GM13977 (cell line): ENCODE measurements around the gene TUFT1.

Experiments used
- DNase-seq: peaks from one replicate; pipeline ENCODE4 v3.0.0; 2012; ENCODE audit warnings: low spot score
- CTCF ChIP-seq: IDR thresholded peaks from 2 replicates; pipeline ENCODE4 v1.5.1; 2012; ENCODE audit warnings: mild to moderate bottlenecking, control low read depth; ENCODE audit not compliant: insufficient read depth; ENCODE audit errors: extremely low read depth, missing control alignments
- in situ Hi-C: fragments of 300-500 bp; cut with MboI; formaldehyde crosslinking; loops from one replicate; pipeline ENCODE4 v1.12.0; 2022; ENCODE audit warnings: low sequenced_read_pairs, low pct_unique_long_range_greater_than_20kb, mixed read lengths, inconsistent platforms; ENCODE audit not compliant: unreplicated experiment

The TUFT1 gene

GRCh38 chr1:151568626-151569088 is 28.5 kb downstream of the TUFT1 start:
- DNase-seq, result no peak
- in situ Hi-C loops, result no loop called here
- no peak for TF ChIP-seq CTCF

GRCh38 chr1:151570819-151571218 is 30.7 kb downstream of the TUFT1 start:
- TF ChIP-seq CTCF, result no peak
- no peak for DNase-seq
- in situ Hi-C loops, result no loop called here

GRCh38 chr1:151574575-151575529 is 34.7 kb downstream of the TUFT1 start:
- no peak for DNase-seq
- in situ Hi-C loops, result no loop called here
- no peak for TF ChIP-seq CTCF

- no peak for DNase-seq
- TF ChIP-seq CTCF, result no peak
- in situ Hi-C loops, result no loop called here
Observed at GRCh38 chr1:151577173-151577572, 37.1 kb downstream of the TUFT1 start.

- TF ChIP-seq CTCF, result no peak
- no peak for DNase-seq
- in situ Hi-C loops, result no loop called here
Observed at GRCh38 chr1:151578941-151579340, 38.8 kb downstream of the TUFT1 start.

GRCh38 chr1:151579436-151580225 is 39.5 kb downstream of the TUFT1 start:
- no peak for DNase-seq
- no peak for TF ChIP-seq CTCF

More at GRCh38 chr1:151579436-151580225, 39.5 kb downstream of the TUFT1 start:
- in situ Hi-C loops, result no loop called here
